ENCODE results near the gene GJC2.

The GJC2 gene

DNA sequence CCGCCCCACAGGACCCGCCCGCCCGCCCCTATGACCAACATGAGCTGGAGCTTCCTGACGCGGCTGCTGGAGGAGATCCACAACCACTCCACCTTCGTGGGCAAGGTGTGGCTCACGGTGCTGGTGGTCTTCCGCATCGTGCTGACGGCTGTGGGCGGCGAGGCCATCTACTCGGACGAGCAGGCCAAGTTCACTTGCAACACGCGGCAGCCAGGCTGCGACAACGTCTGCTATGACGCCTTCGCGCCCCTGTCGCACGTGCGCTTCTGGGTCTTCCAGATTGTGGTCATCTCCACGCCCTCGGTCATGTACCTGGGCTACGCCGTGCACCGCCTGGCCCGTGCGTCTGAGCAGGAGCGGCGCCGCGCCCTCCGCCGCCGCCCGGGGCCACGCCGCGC, 8.0 kb downstream of the GJC2 start:
- Histone ChIP-seq H2AFZ (ENCODE audit: low read length) (no peak overlapping the region), H3F3A (ENCODE audit: insufficient read depth, low read length) (no peaks in the 10 kb centered on the region), H3K4me3 (ENCODE audit: low read length) (no peak overlapping the region), H3K4me1 (ENCODE audit: low read length) (no peaks in the 10 kb centered on the region), H3K4me2 (ENCODE audit: low read depth, low read length) (no peak overlapping the region), H3K27ac (ENCODE audit: low read length) (no peak overlapping the region), H3K9me3 (replicated peaks; ENCODE audit: insufficient read depth, low read length) (no peaks in the 10 kb centered on the region), H3K79me2 (ENCODE audit: low read length) (no peaks in the 10 kb centered on the region), H4K20me1 (ENCODE audit: insufficient read depth, low read length) (no peaks in the 10 kb centered on the region), H3K9ac (ENCODE audit: low read length) (no peak overlapping the region), H3K27me3 (replicated peaks; ENCODE audit: insufficient read depth, low read length) (no peaks in the 10 kb centered on the region; the same call in 1 of the 2 replicates), H3K9me2 (replicated peaks; ENCODE audit: insufficient read depth, low read length) (no peaks in the 10 kb centered on the region), H3K36me3 (replicated peaks; ENCODE audit: insufficient read depth, low read length) (no peaks in the 10 kb centered on the region)
- TF ChIP-seq EZH2 (optimal IDR thresholded peaks at IDR 0.05; ENCODE audit: low read depth, low read length) (no peak), EZH2phosphoT487 (IDR thresholded peaks at IDR 0.05; ENCODE audit: low read length) (no peak), CTCF (IDR thresholded peaks at IDR 0.05; ENCODE audit: low read length) (no peak)
- DNase-seq: no peak

GRCh38 chr1:228158151-228159007, 8.6 kb downstream of the GJC2 start:
- no peaks in the 10 kb centered on the region for H3K4me1 ChIP-seq (ENCODE audit: low read length)
- no peaks in the 10 kb centered on the region for H3K79me2 ChIP-seq (ENCODE audit: low read length)
- H3K9ac ChIP-seq (ENCODE audit: low read length): no peak overlapping the region
- H3K9me3 ChIP-seq (replicated peaks; ENCODE audit: insufficient read depth, low read length): no peaks in the 10 kb centered on the region
- no peaks in the 10 kb centered on the region for H3K36me3 ChIP-seq (replicated peaks; ENCODE audit: insufficient read depth, low read length)
- no peak for TF ChIP-seq EZH2 (optimal IDR thresholded peaks at IDR 0.05; ENCODE audit: low read depth, low read length)
- no peak for TF ChIP-seq EZH2phosphoT487 (IDR thresholded peaks at IDR 0.05; ENCODE audit: low read length)
- no peaks in the 10 kb centered on the region; the same call in 1 of the 2 replicates for H3K27me3 ChIP-seq (replicated peaks; ENCODE audit: insufficient read depth, low read length)
- no peaks in the 10 kb centered on the region for H3K9me2 ChIP-seq (replicated peaks; ENCODE audit: insufficient read depth, low read length)
- no peak overlapping the region for H3K4me2 ChIP-seq (ENCODE audit: low read depth, low read length)
- H3F3A ChIP-seq (ENCODE audit: insufficient read depth, low read length): no peaks in the 10 kb centered on the region
- DNase-seq: no peak
- no peak overlapping the region for H3K27ac ChIP-seq (ENCODE audit: low read length)
- H2AFZ ChIP-seq (ENCODE audit: low read length): no peak overlapping the region
- no peak overlapping the region for H3K4me3 ChIP-seq (ENCODE audit: low read length)
- H4K20me1 ChIP-seq (ENCODE audit: insufficient read depth, low read length): no peaks in the 10 kb centered on the region

DNA sequence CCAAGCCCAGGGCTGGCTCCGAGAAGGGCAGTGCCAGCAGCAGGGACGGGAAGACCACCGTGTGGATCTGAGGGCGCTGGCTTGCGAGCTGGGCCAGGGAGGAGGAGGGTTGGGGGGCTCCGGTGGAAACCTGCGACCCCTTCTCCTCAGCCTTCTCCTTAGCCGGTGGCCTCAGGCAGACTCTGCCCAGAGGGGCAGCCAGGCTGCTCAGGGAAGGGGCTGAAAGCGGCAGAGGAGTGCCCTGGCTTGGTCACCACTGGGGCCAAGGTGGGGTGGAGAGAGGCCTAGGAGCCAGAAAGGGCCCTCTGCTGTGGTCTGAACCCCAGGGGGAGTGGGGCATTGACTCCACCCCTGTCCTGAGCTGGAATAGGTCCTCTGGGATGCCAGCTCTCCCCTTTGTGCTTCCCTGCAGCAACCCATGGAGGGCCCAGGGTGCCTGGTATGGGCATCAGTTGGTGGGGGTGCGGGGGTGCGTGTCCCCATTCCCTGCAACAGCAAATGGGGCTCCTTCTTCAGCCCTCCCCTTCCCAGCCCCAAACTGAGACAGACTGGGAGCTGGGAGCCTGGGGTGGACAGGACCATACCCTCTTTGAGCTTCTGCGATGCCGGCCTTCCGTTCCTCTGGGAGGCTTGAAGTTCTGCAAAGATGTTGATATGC, 9.4 kb downstream of the GJC2 start:
- no peaks in the 10 kb centered on the region for H3K36me3 ChIP-seq (replicated peaks; ENCODE audit: insufficient read depth, low read length)
- H3K9ac ChIP-seq (ENCODE audit: low read length): no peak overlapping the region
- H4K20me1 ChIP-seq (ENCODE audit: insufficient read depth, low read length): no peaks in the 10 kb centered on the region
- H3K27me3 ChIP-seq (replicated peaks; ENCODE audit: insufficient read depth, low read length): no peaks in the 10 kb centered on the region; the same call in 1 of the 2 replicates
- H2AFZ ChIP-seq (ENCODE audit: low read length): no peak overlapping the region
- H3K4me3 ChIP-seq (ENCODE audit: low read length): no peak overlapping the region
- no peak for DNase-seq
- no peak overlapping the region for H3K4me2 ChIP-seq (ENCODE audit: low read depth, low read length)
- no peak overlapping the region for H3K27ac ChIP-seq (ENCODE audit: low read length)
- no peak for TF ChIP-seq EZH2 (optimal IDR thresholded peaks at IDR 0.05; ENCODE audit: low read depth, low read length)
- no peak for TF ChIP-seq EZH2phosphoT487 (IDR thresholded peaks at IDR 0.05; ENCODE audit: low read length)
- TF ChIP-seq CTCF (IDR thresholded peaks at IDR 0.05; ENCODE audit: low read length): no peak
- H3K9me2 ChIP-seq (replicated peaks; ENCODE audit: insufficient read depth, low read length): no peaks in the 10 kb centered on the region
- no peaks in the 10 kb centered on the region for H3K79me2 ChIP-seq (ENCODE audit: low read length)
- no peaks in the 10 kb centered on the region for H3K4me1 ChIP-seq (ENCODE audit: low read length)
- H3F3A ChIP-seq (ENCODE audit: insufficient read depth, low read length): no peaks in the 10 kb centered on the region
- no peaks in the 10 kb centered on the region for H3K9me3 ChIP-seq (replicated peaks; ENCODE audit: insufficient read depth, low read length)
